T-cell (primary cell): Measurements from ENCODE around the gene CTSW. TPM values are rescaled to one million over a fixed set of nuclear protein-coding genes. Genes with fewer than 3 reads are reported as not detected.

Experiments
- ATAC-seq, 4 experiments: fragments of 200-7000 bp in 3 of 4; fragments of 150-1000 bp in 1 of 4; cut with Tn5 transposase; replicated peaks in 1 of 4; 1 replicate in 3 of 4; 2 replicates in 1 of 4; pipeline ENCODE4 v1.10.0; 2021; ENCODE audit warnings: moderate library complexity in 3 of 4, mild to moderate bottlenecking in 2 of 4, moderate number of reproducible peaks in 1 of 4
- CTCF ChIA-PET, 2 donors: fragments of 300-600 bp; sonication (Branson Sonifier 250); formaldehyde crosslinking; loops; one replicate each; lab custom pipeline; 2022; ENCODE audit warnings: antibody characterized with exemption in 2 of 2; lab: Charles Lee
- POLR2A ChIA-PET, 2 donors: fragments of 300-600 bp; sonication (Branson Sonifier 250); formaldehyde crosslinking; loops; one replicate each; lab custom pipeline; 2022; ENCODE audit warnings: antibody characterized with exemption in 2 of 2; lab: Charles Lee
- DNase-seq, 35 experiments: peaks; one replicate each; pipeline versions ENCODE4 v3.0.0 to v3.0.0-alpha.2; 2013 to 2023
- H3K27ac ChIP-seq: one replicate; pipeline ENCODE4 v1.5.1; 2013; ENCODE audit warnings: low read length
- H3K27me3 ChIP-seq, 2 experiments: replicated peaks in 1 of 2; 1 replicate in 1 of 2; 2 replicates in 1 of 2; pipeline versions ENCODE4 v1.6.1 to v1.7.0; 2013; ENCODE audit warnings: low read length in 1 of 2, mixed read lengths in 1 of 2; ENCODE audit not compliant: control insufficient read depth in 2 of 2, insufficient read depth in 2 of 2; ENCODE audit errors: extremely low read depth in 1 of 2
- H3K36me3 ChIP-seq, 2 donors: 1 replicate in 1 of 2; 2 replicates in 1 of 2; pipeline versions ENCODE4 v1.6.1 to v1.7.0; 2013; ENCODE audit warnings: low read length in 1 of 2; ENCODE audit not compliant: control insufficient read depth in 2 of 2, insufficient read depth in 1 of 2; ENCODE audit errors: extremely low read depth in 1 of 2
- H3K4me1 ChIP-seq, 2 experiments: 1 replicate in 1 of 2; 2 replicates in 1 of 2; pipeline versions ENCODE4 v1.6.1 to v1.7.0; 2013; ENCODE audit warnings: low read length in 2 of 2, mixed read lengths in 1 of 2; ENCODE audit not compliant: insufficient read depth in 2 of 2, control insufficient read depth in 1 of 2; ENCODE audit errors: extremely low read depth in 1 of 2
- H3K4me3 ChIP-seq, 2 donors: 1 replicate in 1 of 2; 2 replicates in 1 of 2; pipeline versions ENCODE4 v1.5.1 to v1.7.0; 2013; ENCODE audit warnings: mild to moderate bottlenecking in 2 of 2, low read length in 1 of 2, moderate library complexity in 1 of 2; ENCODE audit not compliant: control insufficient read depth in 1 of 2; ENCODE audit errors: extremely low read depth in 1 of 2
- H3K9me3 ChIP-seq: 2 replicates; pipeline ENCODE4 v1.7.0; 2013
- H3K27ac Mint-ChIP-seq, 2 donors: one replicate each; pipeline ENCODE4 v1.8.0; 2020 to 2021; ENCODE audit warnings: mild to moderate bottlenecking in 2 of 2, mixed read lengths in 2 of 2
- H3K27me3 Mint-ChIP-seq, 2 donors: one replicate each; pipeline ENCODE4 v1.8.0; 2021 to 2022; ENCODE audit warnings: mixed read lengths in 2 of 2
- H3K36me3 Mint-ChIP-seq: one replicate; pipeline ENCODE4 v1.8.0; 2021; ENCODE audit warnings: mixed read lengths
- H3K4me1 Mint-ChIP-seq, 3 donors: one replicate each; pipeline ENCODE4 v1.8.0; 2020 to 2022; ENCODE audit warnings: mixed read lengths in 3 of 3, mild to moderate bottlenecking in 1 of 3
- H3K4me3 Mint-ChIP-seq, 3 donors: one replicate each; pipeline ENCODE4 v1.8.0; 2020 to 2022; ENCODE audit warnings: mild to moderate bottlenecking in 3 of 3, mixed read lengths in 3 of 3, moderate library complexity in 3 of 3
- H3K9me3 Mint-ChIP-seq, 3 donors: one replicate each; pipeline ENCODE4 v1.8.0; 2020 to 2022; ENCODE audit warnings: mixed read lengths in 3 of 3
- WGBS: methylation state at CpG from one replicate; pipeline ENCODE4 v1.1.5; 2013; ENCODE audit warnings: missing lambda C conversion rate; ENCODE audit not compliant: insufficient coverage; 5-methylcytosine and 5-hydroxymethylcytosine counted together
- total RNA-seq, 35 experiments: library from RNA in 6 of 35; stranded (reverse) in 6 of 35; fragments of 120-200 nt in 1 of 35; gene quantifications; one replicate each; pipeline versions ENCODE4 v1.2.1 to v1.2.4 and lab custom pipeline; 2013 to 2026

Gene CTSW
- total RNA-seq, 5 donors from 2014 or later (not counting 1 experiment from before 2014, with no cell fraction given): 45.3 to 127 (median 66.4) TPM

DNA sequence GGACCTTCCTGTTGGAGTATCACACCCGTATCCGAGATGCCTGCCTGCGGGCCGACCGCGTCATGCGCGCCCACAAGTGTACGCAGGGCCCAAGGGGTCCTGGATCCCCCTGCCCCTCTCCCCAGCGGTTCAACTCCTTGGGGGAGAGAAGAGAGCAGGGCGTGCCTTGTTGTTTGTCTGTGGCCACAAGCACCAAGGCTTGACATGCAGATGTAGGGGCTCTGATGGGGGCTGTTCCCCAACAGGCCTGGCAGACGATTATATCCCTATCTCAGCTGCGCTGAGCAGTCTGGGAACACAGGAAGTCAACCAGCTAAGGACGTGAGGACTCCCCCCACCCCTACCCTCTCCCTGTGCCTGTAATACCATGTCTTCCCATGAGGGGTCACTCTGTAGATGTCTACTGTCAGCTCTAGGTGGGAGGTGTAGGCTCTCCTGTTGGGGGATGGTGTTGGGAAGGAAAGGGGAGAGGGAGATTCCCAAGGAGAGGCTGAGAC, 28.5 kb upstream of the CTSW start:
- H3K4me1 ChIP-seq: peaks cover 8 to 31% of the 10 kb centered on the region in 2 experiments
- ATAC-seq (peak in 1 of 4 experiments; percentile 14), DNase-seq (no peak)
- no peak overlapping the region for H3K27ac Mint-ChIP-seq
- H3K9me3 ChIP-seq: no peaks in the 10 kb centered on the region
- CTCF ChIA-PET: interaction anchor here in 1 of 2 donors (1.1 kb wide), 1 partner anchor 38 kb away, joined by 3 read pairs; the partner anchor contains the start of gene FIBP
- H3K27me3 Mint-ChIP-seq: no peaks in the 10 kb centered on the region
- peaks cover 23 to 31% (median 31%) of the 10 kb centered on the region in 3 donors for H3K4me1 Mint-ChIP-seq
- no peaks in the 10 kb centered on the region for H3K27me3 ChIP-seq
- H3K27ac ChIP-seq: no peak overlapping the region
- peaks cover 21 to 56% of the 10 kb centered on the region in 2 donors for H3K36me3 ChIP-seq
- H3K4me3 ChIP-seq: no peak overlapping the region
- no peaks in the 10 kb centered on the region for H3K9me3 Mint-ChIP-seq
- POLR2A ChIA-PET: interaction anchor here in 1 of 2 donors (0.6 kb wide), 1 partner anchor 85 kb away, joined by 3 read pairs; no protein-coding TSS in a partner anchor
- WGBS: no CpG with 5 or more reads among the region's 14 CpGs
- no peak overlapping the region for H3K4me3 Mint-ChIP-seq
- peaks cover 40% of the 10 kb centered on the region for H3K36me3 Mint-ChIP-seq

DNA sequence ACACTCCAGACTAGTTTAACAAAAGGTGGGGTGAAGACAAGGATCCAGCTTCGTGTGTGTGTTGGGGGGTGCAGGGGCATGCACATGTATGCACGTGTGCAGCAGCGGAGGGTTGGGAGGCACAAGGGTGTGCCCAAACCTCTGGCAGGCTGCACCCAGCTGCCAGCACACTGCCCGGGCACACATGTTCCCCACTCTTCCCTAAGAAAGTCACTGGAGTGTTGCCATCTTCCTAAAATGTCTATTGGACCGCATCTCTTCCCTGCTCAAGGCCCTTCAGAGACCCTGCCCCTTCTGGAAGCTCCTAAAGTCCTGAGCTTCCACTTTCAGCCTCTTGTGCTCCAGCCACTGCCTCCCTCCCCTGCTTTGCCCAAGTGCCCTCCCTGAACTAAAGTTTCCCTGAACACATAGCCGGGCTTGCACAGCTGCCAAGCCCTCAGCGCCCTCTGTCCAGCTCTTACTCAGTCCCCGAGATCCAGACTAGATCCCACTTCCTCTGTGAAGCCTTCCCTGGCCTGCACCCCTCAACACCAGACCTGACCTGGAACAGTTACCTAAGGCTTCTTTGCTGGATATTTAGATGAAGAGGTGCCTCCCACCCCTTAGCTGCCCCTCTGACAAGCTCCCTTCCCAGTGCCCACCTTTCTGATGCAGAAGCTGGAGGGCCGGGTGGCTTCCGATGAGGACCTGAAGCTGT, 27.7 kb upstream of the CTSW start:
- no peak overlapping the region for H3K27ac ChIP-seq
- H3K9me3 ChIP-seq: no peaks in the 10 kb centered on the region
- Mint-ChIP-seq H3K36me3 (peaks cover 48% of the 10 kb centered on the region), H3K27me3 (no peaks in the 10 kb centered on the region), H3K4me3 (no peak overlapping the region), H3K4me1 (peaks cover 31 to 39% (median 39%) of the 10 kb centered on the region in 3 donors), H3K9me3 (no peaks in the 10 kb centered on the region), H3K27ac (peak overlapping the region in 1 of 2 donors; percentile 65)
- DNase-seq (no peak), ATAC-seq (no peak)
- H3K4me1 ChIP-seq: peaks cover 12 to 40% of the 10 kb centered on the region in 2 experiments
- no peak overlapping the region for H3K4me3 ChIP-seq
- 96% methylated on average over 8 of the region's 10 CpGs for WGBS
- CTCF ChIA-PET: interaction anchor here (0.5 to 1.1 kb wide), 3 partner anchors 36 to 138 kb away, joined by 3 read pairs; partner anchors contain the start of gene FIBP (in 2 of the 2)
- peaks cover 21 to 62% of the 10 kb centered on the region in 2 donors for H3K36me3 ChIP-seq
- H3K27me3 ChIP-seq: no peaks in the 10 kb centered on the region
- POLR2A ChIA-PET: interaction anchor here in 1 of 2 donors (0.6 kb wide), 1 partner anchor 9 kb away, joined by 7 read pairs; no protein-coding TSS in a partner anchor

DNA sequence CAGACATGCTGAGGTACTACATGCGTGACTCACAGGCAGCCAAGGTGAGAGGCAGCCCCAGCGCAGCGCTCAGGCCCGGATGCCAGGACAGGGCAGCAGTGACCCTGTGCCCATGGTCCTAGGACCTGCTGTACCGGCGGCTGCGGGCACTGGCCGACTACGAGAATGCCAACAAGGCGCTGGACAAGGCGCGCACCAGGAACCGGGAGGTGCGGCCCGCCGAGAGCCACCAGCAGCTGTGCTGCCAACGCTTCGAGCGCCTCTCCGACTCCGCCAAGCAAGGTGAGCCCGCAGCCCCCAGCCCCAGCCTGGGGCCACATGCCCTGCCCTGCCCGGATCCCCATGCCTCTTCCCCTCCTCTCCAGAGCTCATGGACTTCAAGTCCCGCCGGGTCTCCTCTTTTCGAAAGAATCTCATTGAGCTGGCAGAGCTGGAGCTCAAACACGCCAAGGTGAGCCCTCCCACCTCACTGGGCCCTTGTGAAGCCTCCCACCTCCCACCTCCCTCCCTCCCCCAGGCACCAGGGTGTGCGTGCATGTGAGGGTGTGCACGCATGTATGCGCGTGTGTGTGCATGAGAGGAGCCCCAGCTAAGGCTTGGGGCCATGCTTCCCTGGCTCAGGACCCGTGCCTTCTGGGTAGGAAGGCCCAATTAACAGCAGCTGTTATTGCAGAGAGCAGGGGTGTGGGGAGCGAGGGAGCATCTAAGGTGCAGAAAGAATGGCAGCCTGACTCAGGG, 27.0 kb upstream of the CTSW start:
- Histone ChIP-seq H3K27me3 (no peaks in the 10 kb centered on the region), H3K9me3 (no peaks in the 10 kb centered on the region), H3K27ac (no peak overlapping the region), H3K4me1 (peaks cover 12 to 41% of the 10 kb centered on the region in 2 experiments), H3K4me3 (no peak overlapping the region), H3K36me3 (peaks cover 21 to 62% of the 10 kb centered on the region in 2 donors)
- no peaks in the 10 kb centered on the region for H3K9me3 Mint-ChIP-seq
- ChIA-PET CTCF (interaction anchor here in 1 of 2 donors (1.0 kb wide), 1 partner anchor 137 kb away, joined by 3 read pairs; no protein-coding TSS in a partner anchor), POLR2A (interaction anchor here in 1 of 2 donors (0.6 kb wide), 1 partner anchor 10 kb away, joined by 7 read pairs; no protein-coding TSS in a partner anchor)
- no peak for ATAC-seq
- 97% methylated on average over 31 of the region's 33 CpGs for WGBS
- H3K36me3 Mint-ChIP-seq: peaks cover 48% of the 10 kb centered on the region
- no peaks in the 10 kb centered on the region for H3K27me3 Mint-ChIP-seq
- no peak overlapping the region for H3K4me3 Mint-ChIP-seq
- no peak for DNase-seq
- H3K27ac Mint-ChIP-seq: no peak overlapping the region
- H3K4me1 Mint-ChIP-seq: peaks cover 31 to 39% (median 39%) of the 10 kb centered on the region in 3 donors

DNA sequence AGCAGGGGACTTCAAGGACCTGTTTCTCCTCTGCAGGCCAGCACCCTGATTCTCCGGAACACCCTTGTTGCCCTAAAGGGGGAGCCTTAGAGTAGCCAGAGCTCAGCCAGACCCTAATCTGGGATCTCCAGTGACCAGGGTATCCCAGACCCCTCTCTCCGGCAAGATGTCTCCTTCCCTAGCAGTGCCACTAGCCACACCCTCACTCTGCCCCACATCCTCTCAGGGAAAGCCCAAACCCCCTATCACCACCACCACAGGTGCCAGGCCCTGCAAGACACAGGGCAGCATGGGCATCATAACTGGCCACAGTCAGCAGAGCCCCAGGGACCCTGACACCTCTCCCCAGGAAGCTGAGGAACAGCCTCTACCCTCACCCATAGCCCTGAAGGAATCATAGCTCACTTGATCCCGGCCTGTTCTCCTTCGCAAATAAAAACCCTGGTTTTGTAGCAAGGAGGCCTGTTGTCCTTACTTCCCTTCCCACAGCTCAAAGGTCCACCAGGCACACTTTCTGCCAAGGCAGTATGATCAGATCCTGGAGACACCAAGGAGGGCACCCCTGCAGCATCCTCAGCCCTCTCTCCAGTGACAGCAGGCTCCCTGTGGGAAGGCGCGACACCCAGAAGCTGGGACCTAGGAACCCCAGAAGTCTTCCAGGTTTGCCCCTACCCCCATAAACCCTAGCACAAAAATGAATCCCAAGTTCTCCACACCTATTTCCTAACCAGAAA, 26.2 kb upstream of the CTSW start:
- H3K36me3 ChIP-seq: peaks cover 21 to 62% of the 10 kb centered on the region in 2 donors
- peak overlapping the region in 1 of 2 donors; percentile 80 for H3K27ac Mint-ChIP-seq
- H3K4me3 Mint-ChIP-seq: peak overlapping the region in 1 of 3 donors; percentile 17
- H3K9me3 Mint-ChIP-seq: no peaks in the 10 kb centered on the region
- DNase-seq (peak in 2 of 35 experiments; percentile 4 to 9), ATAC-seq (no peak)
- peak overlapping the region; percentile 1 for H3K27ac ChIP-seq
- H3K4me3 ChIP-seq: no peak overlapping the region
- peaks cover 48% of the 10 kb centered on the region for H3K36me3 Mint-ChIP-seq
- H3K27me3 ChIP-seq: no peaks in the 10 kb centered on the region
- H3K27me3 Mint-ChIP-seq: no peaks in the 10 kb centered on the region
- peaks cover 13 to 43% of the 10 kb centered on the region in 2 experiments for H3K4me1 ChIP-seq
- CTCF ChIA-PET: no interaction called here
- no peaks in the 10 kb centered on the region for H3K9me3 ChIP-seq
- POLR2A ChIA-PET: no interaction called here
- peaks cover 34 to 42% (median 41%) of the 10 kb centered on the region in 3 donors for H3K4me1 Mint-ChIP-seq
- WGBS: 94% methylated on average over 6 of the region's 6 CpGs

- peaks cover 48% of the 10 kb centered on the region for H3K36me3 Mint-ChIP-seq
- peak overlapping the region; percentile 1 for H3K27ac ChIP-seq
- POLR2A ChIA-PET: no interaction called here
- peak overlapping the region in 2 of 3 donors; percentile 39 to 97 for H3K4me3 Mint-ChIP-seq
- H3K4me1 Mint-ChIP-seq: peaks cover 41 to 48% (median 48%) of the 10 kb centered on the region in 3 donors
- H3K27me3 ChIP-seq: no peaks in the 10 kb centered on the region
- H3K27ac Mint-ChIP-seq: peak overlapping the region; percentile 3 to 67
- no peaks in the 10 kb centered on the region for H3K27me3 Mint-ChIP-seq
- H3K4me3 ChIP-seq: no peak overlapping the region
- CTCF ChIA-PET: no interaction called here
- peaks cover 21 to 62% of the 10 kb centered on the region in 2 donors for H3K36me3 ChIP-seq
- WGBS: 93% methylated on average over 2 of the region's 4 CpGs
- DNase-seq: peak in 1 of 35 experiments; percentile 6
- H3K9me3 ChIP-seq: no peaks in the 10 kb centered on the region
- ATAC-seq: no peak
- peaks cover 17 to 51% of the 10 kb centered on the region in 2 experiments for H3K4me1 ChIP-seq
- no peaks in the 10 kb centered on the region for H3K9me3 Mint-ChIP-seq
Measured at GRCh38 chr11:65854161-65854592, 25.5 kb upstream of the CTSW start.
